Dendritic cell treated with granulocyte-macrophage colony-stimulating factor and Interleukin-4, amounts not matched to agents 40 ng/mL and 50 ng/mL, for 4 days (primary cell): Measurements from ENCODE around the gene FGF4.

Experiments
- H3K27ac Mint-ChIP-seq: one replicate; pipeline ENCODE4 v1.8.0; 2022; ENCODE audit warnings: mild to moderate bottlenecking, mixed read lengths
- H3K27me3 Mint-ChIP-seq: one replicate; pipeline ENCODE4 v1.8.0; 2022; ENCODE audit warnings: mild to moderate bottlenecking, mixed read lengths
- H3K36me3 Mint-ChIP-seq: one replicate; pipeline ENCODE4 v1.8.0; 2022; ENCODE audit warnings: low read depth, mixed read lengths
- H3K4me1 Mint-ChIP-seq: one replicate; pipeline ENCODE4 v1.8.0; 2022; ENCODE audit warnings: low read depth, mixed read lengths
- H3K4me3 Mint-ChIP-seq: one replicate; pipeline ENCODE4 v1.8.0; 2022; ENCODE audit warnings: mild to moderate bottlenecking, moderate library complexity, mixed read lengths
- H3K9me3 Mint-ChIP-seq: one replicate; pipeline ENCODE4 v1.8.0; 2022; ENCODE audit warnings: mixed read lengths
- intact Hi-C: fragments of 100-400 bp; cut with micrococcal nuclease; formaldehyde crosslinking; loops from one replicate; pipeline ENCODE4 v1.15.0; 2022

Gene FGF4

DNA sequence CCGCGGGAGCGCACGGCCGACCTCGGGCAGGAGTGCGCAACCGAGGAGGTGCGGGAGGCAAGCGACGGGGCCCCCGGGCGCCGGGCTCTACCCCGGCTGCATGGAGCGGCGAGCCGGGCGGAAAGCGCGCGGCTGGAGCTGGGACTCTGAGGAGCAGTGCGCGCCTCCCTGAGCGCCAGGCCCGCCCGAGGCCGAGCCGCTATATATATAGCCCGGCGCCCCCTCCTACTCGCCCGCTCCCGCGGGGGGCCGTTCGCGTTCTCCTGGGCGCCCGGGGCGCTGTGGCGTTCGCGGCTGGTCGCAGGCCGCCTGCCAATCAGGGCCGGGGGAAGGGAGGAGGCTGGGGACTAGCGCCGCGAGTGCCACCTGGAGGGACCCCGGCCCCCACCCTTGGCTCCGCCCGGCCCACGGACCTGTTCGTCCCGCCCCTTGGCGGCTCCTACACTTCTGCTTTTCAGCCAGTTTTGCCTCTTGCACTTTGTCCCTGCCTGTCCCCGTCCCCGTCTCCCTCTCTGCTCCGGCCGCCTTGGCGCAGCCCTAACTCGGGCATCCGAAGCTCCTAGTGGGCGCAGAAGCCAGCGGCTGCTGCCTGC lies at the start of gene FGF4:
Gene FGF4 (minus strand): TSS at position 179 of the 593 bp plus-strand sequence. CDS start 257 bp downstream, outside the sequence.
- no peaks in the 10 kb centered on the region for H3K36me3 Mint-ChIP-seq
- peaks cover 59% of the 10 kb centered on the region for H3K27me3 Mint-ChIP-seq
- no peaks in the 10 kb centered on the region for H3K9me3 Mint-ChIP-seq
- intact Hi-C loops: no loop called here
- H3K4me1 Mint-ChIP-seq: no peaks in the 10 kb centered on the region
- H3K27ac Mint-ChIP-seq: no peak within 1 kb of the TSS
- H3K4me3 Mint-ChIP-seq: no peak within 1 kb of the TSS

DNA sequence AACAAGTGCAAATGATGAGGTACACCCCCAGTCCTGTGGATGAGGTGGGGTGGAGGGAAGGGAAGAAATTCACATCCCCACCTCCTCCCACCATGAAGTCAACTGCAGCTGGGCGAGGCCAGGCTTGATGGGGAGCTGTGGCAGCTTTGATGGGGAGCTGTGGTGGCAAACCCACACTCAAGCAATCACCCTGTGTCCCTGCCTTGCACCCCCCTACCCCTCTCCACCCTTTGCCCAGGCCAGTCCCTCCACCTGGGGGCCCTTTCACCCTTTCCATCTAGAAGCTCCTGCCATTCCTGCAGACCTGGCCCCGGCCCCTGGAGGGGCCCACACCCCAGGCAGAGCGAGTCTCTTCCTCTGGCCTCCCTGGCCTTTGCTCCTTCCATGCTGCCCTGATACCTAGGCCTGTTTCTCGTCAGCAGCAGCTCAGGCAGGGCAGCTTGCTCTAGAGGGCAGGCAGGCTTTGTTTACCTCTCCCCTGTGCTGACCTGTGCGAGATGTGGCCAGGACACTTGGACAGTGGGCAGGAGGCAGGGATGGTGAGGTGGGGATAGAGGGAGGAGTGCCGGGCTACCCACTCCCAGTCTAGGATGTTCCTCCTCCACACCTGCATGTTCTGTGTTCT lies 48.6 kb upstream of the FGF4 start:
- Mint-ChIP-seq H3K4me1 (no peaks in the 10 kb centered on the region), H3K27ac (no peak overlapping the region), H3K9me3 (no peaks in the 10 kb centered on the region), H3K4me3 (no peak overlapping the region), H3K27me3 (peaks cover 36% of the 10 kb centered on the region), H3K36me3 (no peaks in the 10 kb centered on the region)
- intact Hi-C loops: no loop called here

DNA sequence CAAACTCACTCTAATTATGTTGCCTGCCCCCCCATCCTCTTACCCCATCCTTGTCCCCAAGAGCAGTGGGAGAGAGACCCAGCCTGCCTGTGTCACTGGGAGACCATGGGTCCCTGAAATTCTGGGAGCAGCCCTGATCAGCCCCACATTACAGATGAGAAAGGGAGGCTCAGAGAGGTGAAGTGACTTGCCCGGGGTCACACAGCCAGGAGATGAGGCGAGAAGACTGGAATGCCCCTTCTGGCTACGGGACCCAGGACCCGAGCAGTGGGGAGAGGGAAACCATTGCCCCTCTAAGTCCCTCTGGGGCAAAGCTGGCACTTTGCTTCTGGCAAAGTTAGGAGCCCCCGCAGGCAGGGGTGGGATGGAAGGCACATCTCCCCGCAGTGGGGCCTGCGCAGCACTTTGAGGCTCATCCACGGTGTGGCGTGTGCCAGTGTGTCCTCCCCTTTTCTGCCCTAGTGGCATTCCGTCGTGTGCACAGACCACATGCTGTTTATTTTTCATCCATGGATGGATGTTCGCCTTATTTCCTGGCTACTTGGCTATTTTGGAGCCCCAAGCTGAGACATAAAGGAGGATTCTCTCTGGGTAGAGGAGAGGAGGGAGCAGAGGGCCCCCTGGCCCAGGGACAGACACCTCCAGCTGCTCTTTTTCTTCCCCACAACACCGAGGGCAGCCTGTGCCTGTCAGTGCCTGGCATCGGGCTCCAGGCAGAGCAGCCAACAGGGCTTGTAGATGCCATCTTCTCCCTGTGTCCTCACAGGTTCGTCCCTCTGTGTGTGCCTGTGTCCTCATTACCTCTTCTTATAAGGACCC lies 47.7 kb upstream of the FGF4 start:
- Mint-ChIP-seq H3K9me3 (no peaks in the 10 kb centered on the region), H3K4me1 (no peaks in the 10 kb centered on the region), H3K4me3 (no peak overlapping the region), H3K27me3 (peaks cover 41% of the 10 kb centered on the region), H3K27ac (no peak overlapping the region), H3K36me3 (no peaks in the 10 kb centered on the region)
- intact Hi-C loops: no loop called here

DNA sequence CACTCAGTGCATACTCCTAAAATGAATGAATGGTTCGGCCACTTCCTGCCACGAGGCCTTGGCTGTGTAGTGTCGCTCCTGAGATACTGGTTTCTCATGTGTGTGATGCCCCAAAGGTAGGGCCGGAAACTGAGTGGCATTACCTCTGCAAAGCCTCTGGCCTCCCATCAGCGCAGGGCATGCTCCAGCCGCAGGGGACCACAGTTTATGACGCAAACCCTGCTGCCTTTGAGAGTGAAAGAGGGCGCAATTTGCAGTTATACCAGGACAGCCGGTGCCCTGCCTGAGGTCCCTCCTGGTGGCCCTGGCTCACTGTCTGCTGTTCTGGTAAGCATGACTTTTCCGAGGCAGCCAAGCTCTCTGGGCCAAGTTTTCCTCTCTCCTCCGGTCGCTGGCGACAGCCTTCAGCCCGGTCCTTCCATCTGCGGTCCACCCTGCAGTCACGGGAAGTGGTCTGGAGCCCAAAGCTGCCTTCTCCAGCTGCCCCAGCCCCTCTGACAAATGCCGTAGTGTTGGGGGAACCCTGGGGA lies 46.4 kb upstream of the FGF4 start:
- Mint-ChIP-seq H3K4me1 (no peaks in the 10 kb centered on the region), H3K27me3 (peaks cover 54% of the 10 kb centered on the region), H3K27ac (no peak overlapping the region), H3K4me3 (no peak overlapping the region), H3K36me3 (no peaks in the 10 kb centered on the region), H3K9me3 (no peaks in the 10 kb centered on the region)
- intact Hi-C loops: no loop called here

DNA sequence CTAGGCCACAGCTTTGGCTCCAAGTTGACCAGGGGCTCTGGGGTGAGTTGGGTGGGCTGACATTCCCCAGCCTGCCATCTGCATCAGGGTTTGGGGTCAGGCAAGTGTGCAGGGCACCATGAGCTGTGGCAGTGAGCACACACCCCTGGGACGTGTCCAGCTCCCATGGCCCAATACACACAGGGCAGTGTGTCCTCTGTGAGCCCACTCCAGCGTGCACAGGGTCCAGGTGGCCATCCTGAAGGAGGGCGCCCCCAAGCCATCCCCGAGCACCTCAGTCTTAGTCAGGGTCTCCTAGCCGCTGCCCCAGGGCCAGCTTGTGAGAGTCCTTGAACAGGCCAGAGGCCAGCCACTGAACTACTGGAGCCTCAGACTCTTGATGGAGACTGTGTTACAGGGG lies 45.3 kb upstream of the FGF4 start:
- H3K4me3 Mint-ChIP-seq: no peak overlapping the region
- no peaks in the 10 kb centered on the region for H3K36me3 Mint-ChIP-seq
- H3K27me3 Mint-ChIP-seq: peaks cover 58% of the 10 kb centered on the region
- no peaks in the 10 kb centered on the region for H3K4me1 Mint-ChIP-seq
- no peaks in the 10 kb centered on the region for H3K9me3 Mint-ChIP-seq
- intact Hi-C loops: no loop called here
- H3K27ac Mint-ChIP-seq: no peak overlapping the region

DNA sequence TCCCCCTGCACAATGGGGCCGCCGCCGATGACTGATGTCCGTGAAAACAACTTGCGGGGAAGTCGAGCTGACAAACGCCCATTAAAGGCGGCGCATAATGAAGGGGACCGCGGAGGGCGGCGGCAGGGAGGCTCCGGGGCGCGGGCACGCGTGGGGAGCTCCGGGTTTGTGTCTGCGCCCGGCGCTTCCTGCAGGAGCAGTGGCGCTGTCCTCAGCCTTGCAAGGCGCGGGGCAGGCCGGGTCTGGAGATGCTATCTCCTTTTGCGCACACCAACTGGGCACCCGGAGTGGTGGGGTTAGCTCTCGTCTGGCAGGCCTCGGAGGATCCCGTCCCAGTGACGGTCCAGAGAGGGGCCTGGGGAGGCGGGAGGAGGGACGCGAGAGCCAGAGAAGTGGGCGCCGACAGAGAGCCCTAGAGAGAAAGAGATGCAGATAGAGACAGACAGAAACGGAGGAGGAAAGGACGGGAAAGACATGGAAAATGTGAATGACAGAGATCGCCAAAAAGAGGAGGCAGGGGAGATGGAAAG lies 44.5 kb upstream of the FGF4 start:
- peaks cover 58% of the 10 kb centered on the region for H3K27me3 Mint-ChIP-seq
- no peaks in the 10 kb centered on the region for H3K9me3 Mint-ChIP-seq
- no peak overlapping the region for H3K4me3 Mint-ChIP-seq
- H3K27ac Mint-ChIP-seq: no peak overlapping the region
- H3K4me1 Mint-ChIP-seq: no peaks in the 10 kb centered on the region
- H3K36me3 Mint-ChIP-seq: no peaks in the 10 kb centered on the region
- intact Hi-C loops: no loop called here

DNA sequence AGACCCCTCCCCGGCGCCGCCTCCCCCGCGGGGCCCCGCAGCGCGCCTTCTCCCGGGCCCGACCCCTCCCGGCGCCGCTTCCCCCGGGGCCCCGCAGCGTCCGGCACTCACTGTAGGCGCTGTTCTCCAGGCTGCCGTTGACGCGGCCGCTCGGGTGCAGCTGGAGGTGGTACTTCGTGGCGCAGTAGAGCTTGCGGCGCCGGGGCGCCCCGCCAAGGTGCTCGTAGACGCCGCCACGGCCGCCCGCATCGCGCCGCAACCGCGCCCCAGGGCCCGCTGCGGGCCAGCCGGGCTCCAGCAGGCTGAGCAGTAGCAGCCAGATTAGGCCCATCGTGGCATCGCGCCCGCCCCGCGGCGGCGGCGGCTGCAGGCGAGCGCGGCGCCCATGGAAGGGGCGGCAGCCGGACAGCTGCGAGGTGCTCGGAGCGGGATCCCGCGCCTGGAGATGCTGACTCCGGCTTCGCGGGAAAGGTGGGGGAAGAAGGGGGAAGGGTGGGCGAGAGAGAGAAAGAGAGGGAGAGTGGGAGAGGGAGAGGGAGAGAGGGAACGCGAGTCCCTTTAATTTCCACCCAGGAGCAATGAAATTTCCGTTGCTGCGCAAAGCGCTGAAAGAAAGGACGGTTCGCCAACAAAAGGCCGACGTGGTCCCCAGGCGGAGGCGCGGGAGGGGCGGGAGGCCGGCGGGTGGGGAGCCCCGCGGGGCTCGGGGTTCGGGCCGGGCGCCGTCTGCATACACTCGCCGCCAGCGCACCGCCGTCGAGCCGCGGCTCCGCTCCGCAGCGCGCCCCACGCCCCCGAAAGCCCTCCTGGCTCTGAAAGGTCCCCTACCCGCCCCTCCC lies 43.7 kb upstream of the FGF4 start, which contains the start of gene FGF3:
Gene FGF3 (minus strand): TSS at position 814 of the 839 bp plus-strand sequence. CDS start 483 bp downstream, at position 331.
- Mint-ChIP-seq H3K4me3 (no peak within 1 kb of the TSS), H3K9me3 (no peaks in the 10 kb centered on the region), H3K27ac (no peak within 1 kb of the TSS), H3K27me3 (peaks cover 62% of the 10 kb centered on the region), H3K36me3 (no peaks in the 10 kb centered on the region), H3K4me1 (no peaks in the 10 kb centered on the region)
- intact Hi-C loops: no loop called here

- Mint-ChIP-seq H3K36me3 (no peaks in the 10 kb centered on the region), H3K4me3 (no peak overlapping the region)
- intact Hi-C loops: no loop called here
Observed at GRCh38 chr11:69818231-69818602, 43.1 kb upstream of the FGF4 start.

DNA sequence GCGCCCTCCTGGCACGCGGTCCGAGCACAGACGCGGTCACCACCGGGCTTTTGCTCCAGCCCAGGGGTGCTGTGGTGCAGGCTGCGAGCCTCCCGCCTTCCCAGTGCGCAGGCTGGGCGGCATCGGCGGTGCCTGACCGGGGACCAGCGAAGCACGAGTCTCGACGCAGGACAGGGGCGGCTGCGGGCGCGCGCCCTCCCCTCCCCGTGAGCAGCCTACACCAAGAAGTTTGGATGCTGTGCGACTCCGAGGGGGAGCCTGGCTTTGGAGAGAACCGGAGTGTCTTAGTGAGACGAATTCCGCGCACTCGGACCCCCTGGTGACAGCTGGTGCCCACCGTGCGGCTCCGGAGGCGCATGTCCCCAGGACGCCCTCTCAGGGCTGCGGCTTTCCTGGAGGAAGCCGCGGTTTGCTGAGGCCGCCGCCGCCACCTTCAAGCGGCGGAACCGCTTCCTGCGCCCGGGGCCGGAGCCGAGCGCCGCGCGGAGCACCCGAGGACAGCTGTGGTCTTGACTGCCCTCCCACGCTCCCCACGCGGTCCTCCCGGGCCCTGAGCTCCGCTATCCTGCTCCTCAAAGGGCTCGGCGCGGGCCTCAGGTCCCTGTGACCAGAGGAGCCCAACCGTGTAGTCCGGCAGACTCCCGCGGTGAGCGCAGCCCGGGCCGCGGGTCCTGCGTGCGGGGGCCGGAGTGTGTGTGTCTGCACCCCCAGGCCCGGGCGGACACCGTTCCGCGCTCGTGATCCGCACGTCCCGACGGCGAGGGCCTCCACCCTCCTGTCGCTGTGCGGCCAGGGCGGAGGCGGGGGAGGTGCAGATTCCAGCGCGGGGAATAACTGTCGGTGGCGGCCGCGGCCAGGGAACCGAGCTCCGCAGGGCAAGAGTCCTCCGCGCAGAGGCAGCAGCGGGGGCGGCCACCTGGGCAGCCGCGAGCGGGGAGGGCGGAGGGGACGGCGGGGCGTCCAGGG lies 42.4 kb upstream of the FGF4 start:
- Mint-ChIP-seq H3K27ac (no peak overlapping the region), H3K4me3 (no peak overlapping the region), H3K36me3 (no peaks in the 10 kb centered on the region), H3K9me3 (no peaks in the 10 kb centered on the region), H3K4me1 (no peaks in the 10 kb centered on the region), H3K27me3 (peaks cover 60% of the 10 kb centered on the region)
- intact Hi-C loops: no loop called here

More at GRCh38 chr11:69818231-69818602, 43.1 kb upstream of the FGF4 start:
- H3K4me1 Mint-ChIP-seq: no peaks in the 10 kb centered on the region
- H3K27ac Mint-ChIP-seq: no peak overlapping the region
- H3K9me3 Mint-ChIP-seq: no peaks in the 10 kb centered on the region
- H3K27me3 Mint-ChIP-seq: peaks cover 61% of the 10 kb centered on the region

GRCh38 chr11:69816671-69817070 lies 41.5 kb upstream of the FGF4 start:
- Mint-ChIP-seq H3K9me3 (no peaks in the 10 kb centered on the region), H3K36me3 (no peaks in the 10 kb centered on the region), H3K27ac (no peak overlapping the region), H3K27me3 (peaks cover 52% of the 10 kb centered on the region), H3K4me3 (no peak overlapping the region), H3K4me1 (no peaks in the 10 kb centered on the region)
- intact Hi-C loops: no loop called here

GRCh38 chr11:69815973-69816372 lies 40.8 kb upstream of the FGF4 start:
- Mint-ChIP-seq H3K9me3 (no peaks in the 10 kb centered on the region), H3K27ac (no peak overlapping the region), H3K4me3 (no peak overlapping the region), H3K27me3 (peaks cover 52% of the 10 kb centered on the region), H3K4me1 (no peaks in the 10 kb centered on the region), H3K36me3 (no peaks in the 10 kb centered on the region)
- intact Hi-C loops: no loop called here

DNA sequence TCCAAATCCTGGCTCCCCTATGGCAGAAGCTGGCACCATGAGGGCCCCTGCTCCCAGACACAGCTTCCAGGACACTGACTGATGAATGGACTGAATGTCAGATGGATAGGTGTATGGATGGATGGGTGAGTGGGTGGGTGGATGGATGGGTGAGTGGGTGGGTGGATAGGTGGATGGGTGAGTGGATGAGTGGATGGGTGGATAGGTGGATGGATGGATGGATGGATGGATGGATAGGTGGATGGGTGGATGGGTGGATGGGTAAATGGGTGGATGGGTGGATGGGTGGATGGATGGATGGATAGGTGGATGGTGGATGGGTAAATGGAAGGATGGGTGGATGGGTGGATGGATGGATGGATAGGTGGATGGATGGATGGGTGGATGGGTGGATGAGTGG lies 39.8 kb upstream of the FGF4 start:
- peaks cover 41% of the 10 kb centered on the region for H3K27me3 Mint-ChIP-seq
- no peaks in the 10 kb centered on the region for H3K36me3 Mint-ChIP-seq
- H3K27ac Mint-ChIP-seq: no peak overlapping the region
- intact Hi-C loops: no loop called here
- H3K4me3 Mint-ChIP-seq: no peak overlapping the region
- H3K4me1 Mint-ChIP-seq: no peaks in the 10 kb centered on the region
- no peaks in the 10 kb centered on the region for H3K9me3 Mint-ChIP-seq
